ENCODE results near the gene GDAP2. TPM values are rescaled to one million over a fixed set of nuclear protein-coding genes. Genes with fewer than 3 reads are reported as not detected.

The GDAP2 gene
- total RNA-seq, 1 experiment from 2014 or later: 23.5 TPM

- POLR2A ChIA-PET (ENCODE audit: low non-redundant PET): no interaction called here
Measured at GRCh38 chr1:117836069-117836468, 93.4 kb downstream of the GDAP2 start.

GRCh38 chr1:117834416-117834815, 95.0 kb downstream of the GDAP2 start:
- CTCF ChIA-PET: no interaction called here
- Histone ChIP-seq H3K27me3 (replicated peaks; ENCODE audit: insufficient read depth, low read depth, low read length, poor library complexity) (no peaks in the 10 kb centered on the region), H3K4me1 (ENCODE audit: insufficient read depth, low read length, poor library complexity, severe bottlenecking) (no peaks in the 10 kb centered on the region), H3K36me3 (ENCODE audit: insufficient read depth, low read length, poor library complexity, severe bottlenecking) (no peaks in the 10 kb centered on the region), H3K9me3 (ENCODE audit: low read depth, low read length, poor library complexity, severe bottlenecking) (no peaks in the 10 kb centered on the region), H3K27ac (ENCODE audit: low read depth, low read length, poor library complexity, severe bottlenecking) (no peak overlapping the region), H3K4me3 (ENCODE audit: low read depth, low read length, poor library complexity, severe bottlenecking) (no peak overlapping the region)
- POLR2A ChIA-PET (ENCODE audit: low non-redundant PET): no interaction called here
- BruUV-seq (replicated peaks): no TSS peak
- intact Hi-C loops (cut with micrococcal nuclease; ENCODE audit: unreplicated experiment): no loop called here
- no peak for DNase-seq (ENCODE audit: low spot score)
- TF ChIP-seq, protein P1, sequence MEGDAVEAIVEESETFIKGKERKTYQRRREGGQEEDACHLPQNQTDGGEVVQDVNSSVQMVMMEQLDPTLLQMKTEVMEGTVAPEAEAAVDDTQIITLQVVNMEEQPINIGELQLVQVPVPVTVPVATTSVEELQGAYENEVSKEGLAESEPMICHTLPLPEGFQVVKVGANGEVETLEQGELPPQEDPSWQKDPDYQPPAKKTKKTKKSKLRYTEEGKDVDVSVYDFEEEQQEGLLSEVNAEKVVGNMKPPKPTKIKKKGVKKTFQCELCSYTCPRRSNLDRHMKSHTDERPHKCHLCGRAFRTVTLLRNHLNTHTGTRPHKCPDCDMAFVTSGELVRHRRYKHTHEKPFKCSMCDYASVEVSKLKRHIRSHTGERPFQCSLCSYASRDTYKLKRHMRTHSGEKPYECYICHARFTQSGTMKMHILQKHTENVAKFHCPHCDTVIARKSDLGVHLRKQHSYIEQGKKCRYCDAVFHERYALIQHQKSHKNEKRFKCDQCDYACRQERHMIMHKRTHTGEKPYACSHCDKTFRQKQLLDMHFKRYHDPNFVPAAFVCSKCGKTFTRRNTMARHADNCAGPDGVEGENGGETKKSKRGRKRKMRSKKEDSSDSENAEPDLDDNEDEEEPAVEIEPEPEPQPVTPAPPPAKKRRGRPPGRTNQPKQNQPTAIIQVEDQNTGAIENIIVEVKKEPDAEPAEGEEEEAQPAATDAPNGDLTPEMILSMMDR (conservative IDR thresholded peaks at IDR 0.05; ENCODE audit: low read depth, low read length): no peak
- TF ChIP-seq EZH2 (IDR thresholded peaks at IDR 0.05; ENCODE audit: borderline replicate concordance, low read depth, low read length, poor library complexity, severe bottlenecking): no peak

More at GRCh38 chr1:117836069-117836468, 93.4 kb downstream of the GDAP2 start:
- Histone ChIP-seq H3K36me3 (ENCODE audit: insufficient read depth, low read length, poor library complexity, severe bottlenecking) (no peaks in the 10 kb centered on the region), H3K9me3 (ENCODE audit: low read depth, low read length, poor library complexity, severe bottlenecking) (no peaks in the 10 kb centered on the region), H3K4me1 (ENCODE audit: insufficient read depth, low read length, poor library complexity, severe bottlenecking) (no peaks in the 10 kb centered on the region), H3K27ac (ENCODE audit: low read depth, low read length, poor library complexity, severe bottlenecking) (no peak overlapping the region), H3K4me3 (ENCODE audit: low read depth, low read length, poor library complexity, severe bottlenecking) (no peak overlapping the region), H3K27me3 (replicated peaks; ENCODE audit: insufficient read depth, low read depth, low read length, poor library complexity) (no peaks in the 10 kb centered on the region)
- intact Hi-C loops (cut with micrococcal nuclease; ENCODE audit: unreplicated experiment): no loop called here
- TF ChIP-seq, protein P1 (conservative IDR thresholded peaks at IDR 0.05; ENCODE audit: low read depth, low read length): no peak
- no peak for TF ChIP-seq EZH2 (IDR thresholded peaks at IDR 0.05; ENCODE audit: borderline replicate concordance, low read depth, low read length, poor library complexity, severe bottlenecking)
- no peak for DNase-seq (ENCODE audit: low spot score)
- CTCF ChIA-PET: no interaction called here
- BruUV-seq (replicated peaks): no TSS peak

DNA sequence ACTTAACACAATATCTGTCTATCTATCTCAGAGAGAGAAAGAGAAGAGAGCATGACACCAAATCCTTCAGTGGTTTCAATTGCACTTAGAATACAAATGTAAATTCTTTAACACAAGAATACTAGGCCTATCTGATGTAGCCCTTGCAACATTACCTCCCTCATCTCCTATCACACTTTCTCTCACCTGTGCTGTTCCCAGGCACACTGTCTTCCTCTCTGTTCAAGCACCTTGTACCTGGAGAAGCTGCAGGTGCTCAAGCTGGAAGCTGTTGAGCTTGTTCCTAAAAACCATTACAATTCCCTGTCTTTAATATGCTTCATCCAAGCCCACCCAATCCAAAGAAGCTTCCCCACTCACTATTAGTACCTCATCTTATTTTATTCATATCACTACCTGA, 97.0 kb downstream of the GDAP2 start:
- no peak overlapping the region for H3K4me3 ChIP-seq (ENCODE audit: low read depth, low read length, poor library complexity, severe bottlenecking)
- no TSS peak for BruUV-seq (replicated peaks)
- H3K9me3 ChIP-seq (ENCODE audit: low read depth, low read length, poor library complexity, severe bottlenecking): no peaks in the 10 kb centered on the region
- no peaks in the 10 kb centered on the region for H3K4me1 ChIP-seq (ENCODE audit: insufficient read depth, low read length, poor library complexity, severe bottlenecking)
- no peaks in the 10 kb centered on the region for H3K27me3 ChIP-seq (replicated peaks; ENCODE audit: insufficient read depth, low read depth, low read length, poor library complexity)
- TF ChIP-seq EZH2 (IDR thresholded peaks at IDR 0.05; ENCODE audit: borderline replicate concordance, low read depth, low read length, poor library complexity, severe bottlenecking): no peak
- TF ChIP-seq, protein P1 (conservative IDR thresholded peaks at IDR 0.05; ENCODE audit: low read depth, low read length): no peak
- H3K27ac ChIP-seq (ENCODE audit: low read depth, low read length, poor library complexity, severe bottlenecking): no peak overlapping the region
- intact Hi-C loops (cut with micrococcal nuclease; ENCODE audit: unreplicated experiment): no loop called here
- DNase-seq (ENCODE audit: low spot score): no peak
- CTCF ChIA-PET: no interaction called here
- POLR2A ChIA-PET (ENCODE audit: low non-redundant PET): no interaction called here
- H3K36me3 ChIP-seq (ENCODE audit: insufficient read depth, low read length, poor library complexity, severe bottlenecking): no peaks in the 10 kb centered on the region
